Measurements from ENCODE around the gene ZNF534.
"Not testable (repeated sequence)": the region's sequence is repeated elsewhere in the genome, so short reads cannot be mapped to it uniquely, and the experiment has no call there.

ZNF534 gene

DNA sequence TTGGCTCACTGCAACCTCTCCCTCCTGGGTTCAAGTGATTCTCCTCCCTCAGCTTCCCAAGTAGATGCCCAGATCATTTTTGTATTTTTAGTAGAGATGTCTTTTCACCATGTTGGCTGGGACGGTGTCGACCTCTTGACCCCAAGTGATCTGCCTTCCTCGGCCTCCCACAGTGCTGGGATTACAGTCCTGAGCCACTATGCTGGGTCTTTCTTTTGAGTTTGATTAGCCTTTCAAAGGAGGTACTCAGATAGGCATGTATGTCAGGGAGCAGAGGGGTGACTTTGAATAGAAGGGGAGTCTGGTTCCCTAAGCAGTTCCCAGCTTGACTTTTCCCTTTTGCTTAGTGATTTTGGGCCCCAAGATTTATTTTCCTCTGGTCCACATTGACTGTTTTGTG is 71.5 kb downstream of the ZNF534 start:
- not testable (repeated sequence) for DNase-seq

- DNase-seq = not testable (repeated sequence)
Measured at GRCh38 chr19:52500991-52501390, 72.0 kb downstream of the ZNF534 start.

All from effector CD4-positive, alpha-beta T cell (primary cell).